MG63 (cell line): Measurements from ENCODE around the gene NOX3. TPM values are rescaled to one million over a fixed set of nuclear protein-coding genes. Genes with fewer than 3 reads are reported as not detected.
A peak's percentile ranks its signal among the peaks of the same experiment; 100 is the strongest.

ENCODE experiments used
- DNase-seq: peaks from one replicate; pipeline ENCODE4 v3.0.0-alpha.2; 2020
- H3K27me3 ChIP-seq: fragments of 250-450 bp; sonication (Bioruptor Pico); 2 replicates; pipeline ENCODE4 v1.5.1; 2020; ENCODE audit warnings: mild to moderate bottlenecking, moderate library complexity
- H3K36me3 ChIP-seq: fragments of 250-450 bp; sonication (Bioruptor Pico); 2 replicates; pipeline ENCODE4 v1.5.1; 2020; ENCODE audit warnings: mild to moderate bottlenecking, moderate library complexity
- H3K4me3 ChIP-seq: fragments of 250-450 bp; sonication (Bioruptor Pico); 2 replicates; pipeline ENCODE4 v1.5.1; 2020; ENCODE audit warnings: mild to moderate bottlenecking, moderate library complexity
- H3K9me3 ChIP-seq: fragments of 250-450 bp; sonication (Bioruptor Pico); 2 replicates; pipeline ENCODE4 v1.5.1; 2020; ENCODE audit warnings: mild to moderate bottlenecking, moderate library complexity
- total RNA-seq: library from RNA; depleted of rRNA; stranded (reverse); fragments of >200 nt; shearing (Covaris generic); gene quantifications from 2 replicates; pipeline ENCODE4 v1.2.3, GENCODE V29; 2014; ENCODE audit warnings: low replicate concordance

Gene NOX3
- total RNA-seq, 1 experiment from 2014 or later = not detected

- Histone ChIP-seq H3K36me3 (no peaks in the 10 kb centered on the region), H3K27me3 (no peaks in the 10 kb centered on the region), H3K9me3 (no peaks in the 10 kb centered on the region), H3K4me3 (no peak overlapping the region)
- no peak for DNase-seq
Observed at GRCh38 chr6:155398701-155399061, 57.0 kb downstream of the NOX3 start.

GRCh38 chr6:155398221-155398620 lies 57.4 kb downstream of the NOX3 start:
- DNase-seq = no peak
- Histone ChIP-seq H3K9me3 (no peaks in the 10 kb centered on the region), H3K27me3 (no peaks in the 10 kb centered on the region), H3K4me3 (no peak overlapping the region), H3K36me3 (no peaks in the 10 kb centered on the region)

- H3K36me3 ChIP-seq = no peaks in the 10 kb centered on the region
Observed at GRCh38 chr6:155397172-155397705, 58.4 kb downstream of the NOX3 start.

DNA sequence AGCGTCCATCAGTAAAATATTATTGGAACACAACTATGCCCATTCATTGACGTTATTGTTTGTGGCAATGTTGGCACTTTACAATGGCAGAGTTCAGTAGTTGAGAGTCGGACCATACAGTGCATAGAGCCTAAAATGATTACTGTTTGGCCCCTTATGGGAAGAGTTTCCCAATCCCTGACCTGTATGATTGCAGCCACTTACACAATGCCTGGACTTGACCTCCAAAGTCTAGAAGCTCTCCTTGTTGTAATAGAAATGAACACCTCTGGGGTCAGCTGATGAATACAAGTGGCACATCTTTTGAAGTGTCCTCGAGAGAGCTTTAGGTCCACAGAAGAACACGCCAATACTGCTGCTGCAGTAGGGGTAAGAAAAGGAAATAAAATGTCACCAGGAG lies 59.0 kb downstream of the NOX3 start:
- Histone ChIP-seq H3K36me3 (no peaks in the 10 kb centered on the region), H3K9me3 (no peaks in the 10 kb centered on the region), H3K27me3 (no peaks in the 10 kb centered on the region), H3K4me3 (no peak overlapping the region)
- no peak for DNase-seq

More at GRCh38 chr6:155397172-155397705, 58.4 kb downstream of the NOX3 start:
- no peaks in the 10 kb centered on the region for H3K27me3 ChIP-seq
- no peak for DNase-seq
- no peaks in the 10 kb centered on the region for H3K9me3 ChIP-seq
- H3K4me3 ChIP-seq = no peak overlapping the region

DNA sequence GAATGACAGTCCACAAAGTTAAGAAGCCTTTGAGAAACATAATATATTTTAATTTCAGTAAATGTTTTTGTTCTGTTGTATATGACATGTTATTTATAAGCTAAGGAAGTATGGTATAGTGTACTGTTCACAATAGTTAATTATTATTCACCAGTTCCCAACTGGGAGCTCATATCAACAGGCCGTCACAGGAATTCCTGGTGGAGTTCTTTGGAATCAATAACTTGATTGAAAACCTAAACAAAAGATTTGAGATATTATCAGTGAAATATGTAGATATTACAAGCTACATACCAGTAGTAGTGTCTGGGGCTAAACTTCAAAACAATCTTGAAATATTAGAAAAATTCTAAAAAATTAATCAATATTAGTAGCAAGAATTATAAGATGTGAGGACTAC lies 60.3 kb downstream of the NOX3 start:
- H3K27me3 ChIP-seq = no peaks in the 10 kb centered on the region
- H3K4me3 ChIP-seq = no peak overlapping the region
- H3K9me3 ChIP-seq = no peaks in the 10 kb centered on the region
- no peaks in the 10 kb centered on the region for H3K36me3 ChIP-seq
- DNase-seq = no peak

- no peak for DNase-seq
Observed at GRCh38 chr6:155389130-155389529, 66.5 kb downstream of the NOX3 start.

DNA sequence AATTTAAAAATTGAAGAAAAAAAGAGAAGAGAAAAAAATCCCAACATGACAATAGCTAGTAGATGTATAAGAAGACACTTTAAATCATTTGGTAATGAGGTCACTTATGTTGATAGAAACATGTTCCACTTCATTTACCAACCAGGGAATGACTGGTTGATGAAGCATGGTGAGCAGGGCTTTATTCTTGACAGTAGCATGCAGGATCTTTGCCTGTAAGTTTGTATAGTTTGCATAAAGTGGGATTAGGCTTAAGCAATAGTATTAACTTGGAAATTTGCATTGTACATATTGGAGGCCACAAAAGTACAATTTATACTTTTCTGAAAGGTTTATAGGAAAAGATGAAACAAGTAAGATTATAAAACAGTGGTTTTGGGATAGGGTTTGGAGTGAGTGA lies 67.0 kb downstream of the NOX3 start:
- no peaks in the 10 kb centered on the region for H3K27me3 ChIP-seq
- H3K36me3 ChIP-seq = no peaks in the 10 kb centered on the region
- no peak overlapping the region for H3K4me3 ChIP-seq
- DNase-seq = no peak
- 0 out of 2 replicates have a peak, but pooled peaks cover 2% of the 10 kb centered on the region for H3K9me3 ChIP-seq

More at GRCh38 chr6:155389130-155389529, 66.5 kb downstream of the NOX3 start:
- Histone ChIP-seq H3K9me3 (0 out of 2 replicates have a peak, but pooled peaks cover 2% of the 10 kb centered on the region), H3K36me3 (no peaks in the 10 kb centered on the region), H3K4me3 (no peak overlapping the region), H3K27me3 (no peaks in the 10 kb centered on the region)

DNA sequence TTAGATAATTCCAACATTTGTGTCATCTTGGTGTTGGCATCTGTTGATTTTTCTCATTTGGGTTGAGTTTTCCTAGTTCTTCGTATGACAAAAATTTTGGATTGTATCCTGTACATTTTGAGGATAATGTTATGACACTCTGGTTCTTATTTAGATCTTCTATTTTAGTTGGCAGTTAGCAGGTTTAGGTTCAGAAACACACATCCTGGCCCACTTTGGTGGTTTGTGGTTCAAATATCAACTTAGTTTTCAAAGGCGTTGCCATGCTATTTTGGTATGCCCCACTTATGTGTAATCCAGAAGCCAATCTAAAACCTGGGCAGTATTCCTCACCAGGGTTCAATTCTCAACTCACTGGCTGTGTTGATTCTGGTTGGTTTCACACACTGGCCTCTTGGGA lies 68.2 kb downstream of the NOX3 start:
- Histone ChIP-seq H3K9me3 (0 out of 2 replicates have a peak, but pooled peaks cover 2% of the 10 kb centered on the region), H3K27me3 (no peaks in the 10 kb centered on the region), H3K36me3 (no peaks in the 10 kb centered on the region), H3K4me3 (no peak overlapping the region)
- DNase-seq = no peak

GRCh38 chr6:155384321-155384952 lies 71.2 kb downstream of the NOX3 start:
- Histone ChIP-seq H3K4me3 (no peak overlapping the region), H3K9me3 (0 out of 2 replicates have a peak, but pooled peaks cover 2% of the 10 kb centered on the region), H3K27me3 (no peaks in the 10 kb centered on the region), H3K36me3 (no peaks in the 10 kb centered on the region)
- no peak for DNase-seq

GRCh38 chr6:155383913-155384312 lies 71.7 kb downstream of the NOX3 start:
- Histone ChIP-seq H3K36me3 (no peaks in the 10 kb centered on the region), H3K9me3 (0 out of 2 replicates have a peak, but pooled peaks cover 1% of the 10 kb centered on the region), H3K27me3 (no peaks in the 10 kb centered on the region), H3K4me3 (no peak overlapping the region)
- no peak for DNase-seq

DNA sequence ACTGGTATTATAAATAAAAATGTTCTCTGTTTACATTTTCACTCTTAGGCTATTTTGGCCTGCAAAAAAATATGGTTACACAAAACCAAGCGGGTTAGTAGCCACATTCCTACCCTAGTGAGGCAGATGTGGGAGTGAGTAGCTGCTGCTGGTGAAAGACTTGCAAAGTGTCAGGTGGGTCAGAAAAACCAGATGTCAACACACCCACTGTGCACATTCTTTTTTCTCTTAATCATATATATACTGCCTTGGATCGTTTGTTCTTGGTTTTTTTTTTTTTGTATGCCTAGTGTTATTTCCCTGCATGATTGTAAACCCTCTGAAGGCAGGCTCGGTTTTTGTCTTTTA lies 73.3 kb downstream of the NOX3 start:
- H3K36me3 ChIP-seq = no peaks in the 10 kb centered on the region
- no peaks in the 10 kb centered on the region for H3K9me3 ChIP-seq
- no peaks in the 10 kb centered on the region for H3K27me3 ChIP-seq
- no peak overlapping the region for H3K4me3 ChIP-seq
- no peak for DNase-seq

- no peaks in the 10 kb centered on the region for H3K36me3 ChIP-seq
- no peaks in the 10 kb centered on the region for H3K27me3 ChIP-seq
- H3K9me3 ChIP-seq = no peaks in the 10 kb centered on the region
- no peak for DNase-seq
- H3K4me3 ChIP-seq = no peak overlapping the region
Observed at GRCh38 chr6:155381673-155382337, 73.8 kb downstream of the NOX3 start.

DNA sequence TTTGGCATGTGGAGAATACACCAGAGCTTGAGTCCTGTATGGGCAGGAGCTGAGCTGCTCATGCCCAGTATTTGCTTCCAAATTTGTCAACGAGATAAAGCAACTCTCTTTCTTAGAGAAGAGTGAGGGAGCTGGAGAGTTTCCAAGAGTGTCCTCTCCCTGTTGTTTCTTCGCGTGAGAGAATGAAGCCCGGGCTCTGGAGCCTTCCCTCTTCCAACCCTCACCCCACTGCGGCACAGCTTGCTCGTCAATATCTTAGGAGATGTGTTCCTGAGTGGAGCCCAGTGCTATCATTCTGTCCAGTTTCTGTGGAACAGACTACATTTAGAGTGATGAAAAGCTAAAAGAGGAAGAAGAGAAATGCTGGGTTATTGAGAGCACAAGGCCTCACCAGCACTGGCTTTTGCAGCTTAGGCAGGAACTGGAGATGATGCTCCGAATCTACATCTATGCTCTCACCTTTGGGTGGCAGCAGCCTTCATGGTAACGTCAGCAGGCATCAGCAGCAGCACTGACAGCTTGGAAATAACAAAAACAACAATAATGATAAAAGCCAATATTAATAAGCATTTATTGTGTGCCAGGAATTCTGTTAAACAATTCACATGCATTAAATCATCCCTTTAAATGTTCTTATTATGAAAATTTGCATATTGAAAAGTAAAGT lies 74.8 kb downstream of the NOX3 start:
- no peak overlapping the region for H3K4me3 ChIP-seq
- DNase-seq = no peak
- no peaks in the 10 kb centered on the region for H3K9me3 ChIP-seq
- H3K36me3 ChIP-seq = no peaks in the 10 kb centered on the region
- H3K27me3 ChIP-seq = no peaks in the 10 kb centered on the region

DNA sequence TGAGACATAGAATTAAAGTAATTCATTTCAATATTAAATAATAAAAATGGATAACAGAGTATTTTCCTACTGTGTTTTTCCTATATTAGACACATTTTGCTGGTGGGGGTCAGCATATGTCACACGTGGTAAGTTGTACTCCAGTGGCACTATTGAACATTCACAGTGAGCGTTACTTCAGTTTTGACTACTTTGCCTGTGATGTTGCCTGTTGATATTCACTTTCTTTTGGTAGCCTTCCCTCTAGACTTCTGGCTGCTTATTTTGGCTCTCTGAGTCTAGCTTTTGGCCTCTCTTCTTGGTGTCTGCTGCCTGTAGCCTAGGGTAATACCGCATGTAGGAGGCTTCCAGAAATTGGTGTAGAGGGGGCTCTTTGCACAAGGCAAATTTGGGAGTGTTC lies 76.9 kb downstream of the NOX3 start:
- Histone ChIP-seq H3K36me3 (no peaks in the 10 kb centered on the region), H3K27me3 (no peaks in the 10 kb centered on the region), H3K4me3 (no peak overlapping the region), H3K9me3 (no peaks in the 10 kb centered on the region; the same call in 1 of the 2 replicates)
- DNase-seq = no peak

- Histone ChIP-seq H3K4me3 (no peak overlapping the region), H3K36me3 (no peaks in the 10 kb centered on the region), H3K9me3 (no peaks in the 10 kb centered on the region; the same call in 1 of the 2 replicates), H3K27me3 (no peaks in the 10 kb centered on the region)
- no peak for DNase-seq
Observed at GRCh38 chr6:155378276-155378675, 77.4 kb downstream of the NOX3 start.

DNA sequence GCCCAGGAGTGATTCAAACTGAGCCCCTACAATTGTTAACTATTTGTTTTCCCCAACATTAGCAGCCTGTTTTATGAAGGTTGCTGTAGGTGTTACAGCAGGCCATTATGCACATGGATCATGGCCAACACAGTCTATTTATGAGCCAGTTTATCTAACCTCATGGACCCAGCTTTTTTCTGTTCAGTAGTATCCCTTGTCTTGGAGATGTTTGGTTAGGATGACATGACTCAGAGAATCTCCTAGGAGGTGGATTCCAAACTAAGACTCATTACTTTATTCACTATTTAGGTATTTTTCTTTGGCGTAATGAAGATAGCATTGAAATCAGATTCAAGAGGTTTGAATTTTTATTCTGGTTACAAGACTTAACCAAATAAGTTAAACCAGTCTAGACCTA lies 78.6 kb downstream of the NOX3 start:
- no peak overlapping the region for H3K4me3 ChIP-seq
- H3K9me3 ChIP-seq = no peaks in the 10 kb centered on the region; the same call in 1 of the 2 replicates
- peak; percentile 21 for DNase-seq
- no peaks in the 10 kb centered on the region for H3K27me3 ChIP-seq
- H3K36me3 ChIP-seq = no peaks in the 10 kb centered on the region

DNA sequence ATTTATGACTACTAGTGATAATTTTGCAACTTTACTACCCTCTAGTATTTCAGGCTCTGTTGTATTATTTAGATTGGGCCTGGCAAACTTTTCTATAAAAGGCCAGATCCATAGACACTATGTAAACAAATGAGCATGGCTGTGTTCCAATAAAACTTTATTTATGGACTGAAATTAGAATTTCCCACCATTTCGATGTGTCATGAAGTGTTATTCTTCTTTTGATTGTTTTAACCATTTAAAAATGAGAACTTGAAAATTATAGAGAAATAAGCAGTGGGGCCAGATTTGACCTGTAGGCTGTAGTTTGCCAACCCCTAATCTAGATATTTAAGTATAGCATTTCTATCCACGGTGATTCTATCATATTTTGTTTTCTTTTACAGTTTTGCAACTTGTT lies 79.8 kb downstream of the NOX3 start:
- H3K27me3 ChIP-seq = no peaks in the 10 kb centered on the region
- H3K36me3 ChIP-seq = no peaks in the 10 kb centered on the region
- DNase-seq = no peak
- no peak overlapping the region for H3K4me3 ChIP-seq
- no peaks in the 10 kb centered on the region; the same call in 1 of the 2 replicates for H3K9me3 ChIP-seq
